Natural killer cell (primary cell): ENCODE data around the gene POLR3A. TPM values are rescaled to one million over a fixed set of nuclear protein-coding genes. Genes with fewer than 3 reads are reported as not detected.

Experiments
- ATAC-seq, 3 donors: fragments of 150-1000 bp in 2 of 3; fragments of 200-7000 bp in 1 of 3; cut with Tn5 transposase; 1 replicate in 1 of 3; 2 replicates in 2 of 3; pipeline ENCODE4 v1.10.0; 2021; ENCODE audit warnings: mild to moderate bottlenecking in 2 of 3, moderate library complexity in 2 of 3
- DNase-seq, 2 donors: peaks; one replicate each; pipeline versions ENCODE4 v3.0.0 to v3.0.0-alpha.2; 2013 to 2021; ENCODE audit warnings: mixed read lengths in 1 of 2
- H3K27ac ChIP-seq: one replicate; pipeline ENCODE4 v1.5.1; 2013; ENCODE audit warnings: mild to moderate bottlenecking, low read length
- H3K27me3 ChIP-seq: one replicate; pipeline ENCODE4 v1.6.1; 2013; ENCODE audit warnings: low read length; ENCODE audit not compliant: control insufficient read depth, insufficient read depth
- H3K36me3 ChIP-seq: one replicate; pipeline ENCODE4 v1.6.1; 2013; ENCODE audit warnings: low read length; ENCODE audit not compliant: control insufficient read depth, insufficient read depth
- H3K4me1 ChIP-seq: one replicate; pipeline ENCODE4 v1.6.1; 2013; ENCODE audit warnings: low read length; ENCODE audit not compliant: control insufficient read depth, insufficient read depth
- H3K4me3 ChIP-seq: one replicate; pipeline ENCODE4 v1.5.1; 2013; ENCODE audit warnings: low read length
- H3K9me3 ChIP-seq: one replicate; pipeline ENCODE4 v1.6.1; 2013; ENCODE audit warnings: low read length; ENCODE audit not compliant: control insufficient read depth, insufficient read depth
- H3K27ac Mint-ChIP-seq, 2 donors: one replicate each; pipeline ENCODE4 v1.8.0; 2022; ENCODE audit warnings: mild to moderate bottlenecking in 2 of 2, mixed read lengths in 2 of 2, moderate library complexity in 1 of 2
- H3K27me3 Mint-ChIP-seq, 2 donors: one replicate each; pipeline ENCODE4 v1.8.0; 2022; ENCODE audit warnings: low read depth in 2 of 2, mixed read lengths in 2 of 2
- H3K36me3 Mint-ChIP-seq: one replicate; pipeline ENCODE4 v1.8.0; 2022; ENCODE audit warnings: mixed read lengths
- H3K4me1 Mint-ChIP-seq, 2 donors: one replicate each; pipeline ENCODE4 v1.8.0; 2022; ENCODE audit warnings: mixed read lengths in 2 of 2
- H3K4me3 Mint-ChIP-seq: one replicate; pipeline ENCODE4 v1.8.0; 2022; ENCODE audit warnings: mild to moderate bottlenecking, moderate library complexity, mixed read lengths
- H3K9me3 Mint-ChIP-seq, 2 donors: one replicate each; pipeline ENCODE4 v1.8.0; 2022; ENCODE audit warnings: mixed read lengths in 2 of 2
- CTCF ChIP-seq: fragments of 200-600 bp; IDR thresholded peaks from one replicate; pipeline ENCODE4 v1.8.0; 2022; ENCODE audit warnings: antibody characterized with exemption
- WGBS: methylation state at CpG from one replicate; pipeline ENCODE4 v1.1.7; 2013; ENCODE audit warnings: missing lambda C conversion rate; ENCODE audit not compliant: insufficient coverage; 5-methylcytosine and 5-hydroxymethylcytosine counted together
- intact Hi-C: fragments of 100-400 bp; cut with micrococcal nuclease; formaldehyde crosslinking; loops from one replicate; pipeline ENCODE4 v1.14.2; 2022
- total RNA-seq, 4 donors: library from RNA; stranded (reverse); fragments of 120-200 nt in 1 of 4; gene quantifications; one replicate each; pipeline versions ENCODE4 v1.2.3 to v1.2.4, GENCODE V29; 2013 to 2022

The POLR3A gene
- total RNA-seq, 3 donors from 2014 or later (not counting 1 experiment from before 2014, with no cell fraction given): 15.6 to 21.0 (median 17.9) TPM

GRCh38 chr10:78046711-78047269 lies 17.5 kb upstream of the POLR3A start:
- WGBS: 75% methylated on average over 10 of the region's 10 CpGs

GRCh38 chr10:78045856-78046255 lies 16.5 kb upstream of the POLR3A start:
- peaks cover 8% of the 10 kb centered on the region for H3K4me1 ChIP-seq
- no peak overlapping the region for H3K4me3 Mint-ChIP-seq
- intact Hi-C loops: loop anchor here (5.0 to 10.0 kb wide), 2 partner anchors 111 to 389 kb away; no protein-coding TSS in a partner anchor
- peaks cover 21% of the 10 kb centered on the region for H3K36me3 ChIP-seq
- H3K4me3 ChIP-seq: no peak overlapping the region
- TF ChIP-seq CTCF: no peak
- no peaks in the 10 kb centered on the region for H3K27me3 ChIP-seq
- WGBS: 90% methylated on average over 8 of the region's 8 CpGs
- H3K27ac Mint-ChIP-seq: no peak overlapping the region
- no peaks in the 10 kb centered on the region for H3K9me3 ChIP-seq
- ATAC-seq: no peak
- H3K4me1 Mint-ChIP-seq: peaks cover 26 to 29% of the 10 kb centered on the region in 2 donors
- H3K27me3 Mint-ChIP-seq: no peaks in the 10 kb centered on the region
- no peak for DNase-seq
- H3K36me3 Mint-ChIP-seq: peaks cover 6% of the 10 kb centered on the region
- H3K9me3 Mint-ChIP-seq: no peaks in the 10 kb centered on the region
- H3K27ac ChIP-seq: no peak overlapping the region

More at GRCh38 chr10:78046711-78047269, 17.5 kb upstream of the POLR3A start:
- H3K4me3 ChIP-seq: no peak overlapping the region
- H3K27me3 ChIP-seq: no peaks in the 10 kb centered on the region
- Mint-ChIP-seq H3K27me3 (no peaks in the 10 kb centered on the region), H3K4me1 (peaks cover 17 to 19% of the 10 kb centered on the region in 2 donors), H3K36me3 (no peaks in the 10 kb centered on the region), H3K9me3 (no peaks in the 10 kb centered on the region), H3K4me3 (no peak overlapping the region), H3K27ac (no peak overlapping the region)
- intact Hi-C loops: loop anchor here (1.0 to 10.0 kb wide), 4 partner anchors 111 to 1149 kb away; no protein-coding TSS in a partner anchor
- DNase-seq: no peak
- peaks cover 8% of the 10 kb centered on the region for H3K4me1 ChIP-seq
- H3K36me3 ChIP-seq: peaks cover 12% of the 10 kb centered on the region
- no peak for TF ChIP-seq CTCF
- H3K9me3 ChIP-seq: no peaks in the 10 kb centered on the region
- no peak for ATAC-seq
- no peak overlapping the region for H3K27ac ChIP-seq

- intact Hi-C loops: loop anchor here (5.0 to 10.0 kb wide), 2 partner anchors 112 to 390 kb away; no protein-coding TSS in a partner anchor
- H3K27ac ChIP-seq: no peak overlapping the region
- Mint-ChIP-seq H3K9me3 (no peaks in the 10 kb centered on the region), H3K4me1 (peaks cover 29 to 32% of the 10 kb centered on the region in 2 donors), H3K36me3 (peaks cover 11% of the 10 kb centered on the region), H3K4me3 (no peak overlapping the region), H3K27me3 (no peaks in the 10 kb centered on the region), H3K27ac (no peak overlapping the region)
- DNase-seq (no peak), ATAC-seq (no peak)
- H3K4me3 ChIP-seq: no peak overlapping the region
- 81% methylated on average over 9 of the region's 10 CpGs for WGBS
- no peaks in the 10 kb centered on the region for H3K9me3 ChIP-seq
- peaks cover 8% of the 10 kb centered on the region for H3K4me1 ChIP-seq
- no peak for TF ChIP-seq CTCF
- H3K27me3 ChIP-seq: no peaks in the 10 kb centered on the region
- peaks cover 27% of the 10 kb centered on the region for H3K36me3 ChIP-seq
Measured at GRCh38 chr10:78045237-78045636, 15.9 kb upstream of the POLR3A start.
